NT2/D1 (cell line): Measurements from ENCODE around the gene RNASE11.

Experiments
- SUZ12 ChIP-seq: IDR thresholded peaks from 2 replicates; pipeline ENCODE4 v1.6.1; 2011; ENCODE audit not compliant: insufficient read length, insufficient read depth; ENCODE audit errors: extremely low read depth
- YY1 ChIP-seq: IDR thresholded peaks from 2 replicates; pipeline ENCODE4 v1.6.1; 2011; ENCODE audit not compliant: insufficient read length, insufficient read depth
- ZNF274 ChIP-seq: IDR thresholded peaks from 2 replicates; pipeline ENCODE4 v1.6.1; 2011; ENCODE audit warnings: mild to moderate bottlenecking, low read depth, low read length

- TF ChIP-seq ZNF274 (no peak), YY1 (no peak), SUZ12 (no peak)
These were observed 3.9 kb downstream of the RNASE11 start for GRCh38 chr14:20583908-20584307.
